OCI-LY7 (cell line): Measurements from ENCODE around the gene COL2A1. TPM values are rescaled to one million over a fixed set of nuclear protein-coding genes. Genes with fewer than 3 reads are reported as not detected.

Experiments
- BruUV-seq: library from RNA; stranded (reverse); fragments of 400-500 nt; replicated peaks from 2 replicates; lab custom pipeline; 2021; lab: Mats Ljungman, UMichigan
- CTCF ChIA-PET: fragments of 300-600 bp; sonication (Branson Sonifier 250); formaldehyde crosslinking; loops from one replicate; lab custom pipeline; 2022; ENCODE audit warnings: antibody characterized with exemption; ENCODE audit not compliant: unreplicated experiment; lab: Charles Lee
- POLR2A ChIA-PET: fragments of 300-600 bp; sonication (Branson Sonifier 250); formaldehyde crosslinking; loops from one replicate; lab custom pipeline; 2022; ENCODE audit warnings: antibody characterized with exemption; lab: Charles Lee
- DNase-seq: peaks from one replicate; pipeline ENCODE4 v3.0.0-alpha.2; 2015; ENCODE audit warnings: low spot score
- H2AFZ ChIP-seq: fragments of 200-600 bp; sonication (generic), shearing (Covaris generic); 2 replicates; pipeline ENCODE4 v1.6.1; 2014; ENCODE audit warnings: mild to moderate bottlenecking, antibody characterized with exemption, low read length, moderate library complexity
- H3K27ac ChIP-seq: fragments of 200-600 bp; sonication (generic); 2 replicates; pipeline ENCODE4 v1.5.1; 2014; ENCODE audit warnings: mixed run types, low read depth, mild to moderate bottlenecking, moderate library complexity, low read length, inconsistent platforms; ENCODE audit not compliant: poor library complexity, severe bottlenecking
- H3K36me3 ChIP-seq: fragments of 200-600 bp; sonication (generic); 2 replicates; pipeline ENCODE4 v1.6.1; 2014; ENCODE audit warnings: mild to moderate bottlenecking, antibody characterized with exemption, low read length, moderate library complexity, mixed read lengths; ENCODE audit not compliant: insufficient read depth
- H3K4me1 ChIP-seq: fragments of 200-600 bp; sonication (generic); 2 replicates; pipeline ENCODE4 v1.5.1; 2014; ENCODE audit warnings: mild to moderate bottlenecking, low read length; ENCODE audit not compliant: insufficient read depth, poor library complexity, severe bottlenecking
- H3K4me2 ChIP-seq: fragments of 200-600 bp; sonication (generic); 2 replicates; pipeline ENCODE4 v1.6.1; 2014; ENCODE audit warnings: mild to moderate bottlenecking, low read length
- H3K4me3 ChIP-seq: fragments of 200-600 bp; sonication (generic); 2 replicates; pipeline ENCODE4 v1.5.1; 2014; ENCODE audit warnings: mild to moderate bottlenecking, low read depth, low read length; ENCODE audit not compliant: poor library complexity, severe bottlenecking
- H3K79me2 ChIP-seq: fragments of 200-600 bp; sonication (generic); 2 replicates; pipeline ENCODE4 v1.6.1; 2016; ENCODE audit warnings: low read depth, mild to moderate bottlenecking, low read length, moderate library complexity, mixed read lengths; ENCODE audit not compliant: insufficient read depth
- H3K9me2 ChIP-seq: fragments of 200-600 bp; sonication (generic); 2 replicates; pipeline ENCODE4 v1.6.1; 2016; ENCODE audit warnings: mild to moderate bottlenecking, low read length, mixed read lengths; ENCODE audit not compliant: insufficient read depth
- H3K9me3 ChIP-seq: fragments of 200-600 bp; sonication (generic); 2 replicates; pipeline ENCODE4 v1.6.1; 2014; ENCODE audit warnings: mild to moderate bottlenecking, mixed run types, low read length, mixed read lengths
- H4K20me1 ChIP-seq: fragments of 200-600 bp; sonication (generic); 2 replicates; pipeline ENCODE4 v1.6.1; 2014; ENCODE audit warnings: mild to moderate bottlenecking, antibody characterized with exemption, low read length, moderate library complexity, mixed read lengths; ENCODE audit not compliant: insufficient read depth
- CTCF ChIP-seq: fragments of 200-600 bp; sonication (generic); conservative IDR thresholded peaks from 2 replicates; pipeline ENCODE4 v1.5.1; 2014; ENCODE audit warnings: mild to moderate bottlenecking, antibody characterized with exemption, low read length, moderate library complexity, mixed read lengths
- EZH2phosphoT487 ChIP-seq: fragments of 200-600 bp; sonication (generic); IDR thresholded peaks from 2 replicates; pipeline ENCODE4 v1.6.1; 2018; ENCODE audit warnings: low read depth, borderline replicate concordance, mild to moderate bottlenecking, mixed run types, antibody characterized with exemption, low read length, moderate library complexity, mixed read lengths
- intact Hi-C: fragments of 100-400 bp; cut with micrococcal nuclease; formaldehyde crosslinking; loops from one replicate; pipeline ENCODE4 v1.10.0; 2022; ENCODE audit not compliant: unreplicated experiment
- total RNA-seq, 2 experiments: library from RNA; depleted of rRNA in 1 of 2; stranded (reverse); fragments of >200 nt in 1 of 2; shearing (Covaris generic) in 1 of 2; gene quantifications; 2 replicates each; pipeline ENCODE4 v1.2.3, GENCODE V29; 2014 to 2022

Gene COL2A1
- total RNA-seq, 2 experiments from 2014 or later = 0.08 TPM; not detected in 1

GRCh38 chr12:47980779-47981495 lies 23.3 kb downstream of the COL2A1 start:
- Histone ChIP-seq H3K9me2 (no peaks in the 10 kb centered on the region), H4K20me1 (no peaks in the 10 kb centered on the region)
- CTCF ChIA-PET = interaction anchor here (0.6 kb wide), 1 partner anchor 16 kb away, joined by 3 read pairs; no protein-coding TSS in a partner anchor

GRCh38 chr12:47980197-47980596 lies 24.1 kb downstream of the COL2A1 start:
- Histone ChIP-seq H3K4me1 (no peaks in the 10 kb centered on the region), H4K20me1 (no peaks in the 10 kb centered on the region), H3K9me2 (no peaks in the 10 kb centered on the region), H3K4me2 (no peak overlapping the region), H2AFZ (no peak overlapping the region), H3K27ac (no peak overlapping the region), H3K9me3 (no peaks in the 10 kb centered on the region), H3K4me3 (no peak overlapping the region), H3K79me2 (no peaks in the 10 kb centered on the region), H3K36me3 (no peaks in the 10 kb centered on the region)
- TF ChIP-seq CTCF (no peak), EZH2phosphoT487 (no peak)
- DNase-seq = no peak
- intact Hi-C loops = no loop called here
- BruUV-seq = no TSS peak
- ChIA-PET CTCF (no interaction called here), POLR2A (interaction anchor here (0.5 kb wide), 1 partner anchor 73 kb away, joined by 3 read pairs; no protein-coding TSS in a partner anchor)

More at GRCh38 chr12:47980779-47981495, 23.3 kb downstream of the COL2A1 start:
- TF ChIP-seq CTCF = no peak
- TF ChIP-seq EZH2phosphoT487 = no peak
- no peaks in the 10 kb centered on the region for H3K36me3 ChIP-seq
- H3K9me3 ChIP-seq = no peaks in the 10 kb centered on the region
- no peak overlapping the region for H3K4me3 ChIP-seq
- H3K27ac ChIP-seq = no peak overlapping the region
- intact Hi-C loops = no loop called here
- no peak for DNase-seq
- H2AFZ ChIP-seq = no peak overlapping the region
- H3K4me2 ChIP-seq = no peak overlapping the region
- no peaks in the 10 kb centered on the region for H3K4me1 ChIP-seq
- POLR2A ChIA-PET = interaction anchor here (0.6 kb wide), 1 partner anchor 112 kb away, joined by 3 read pairs; no protein-coding TSS in a partner anchor
- H3K79me2 ChIP-seq = no peaks in the 10 kb centered on the region
- BruUV-seq = no TSS peak

- no peaks in the 10 kb centered on the region for H3K79me2 ChIP-seq
- H3K4me2 ChIP-seq = no peak overlapping the region
- intact Hi-C loops = no loop called here
- H3K9me2 ChIP-seq = no peaks in the 10 kb centered on the region
- H3K4me3 ChIP-seq = no peak overlapping the region
- DNase-seq = no peak
- no peaks in the 10 kb centered on the region for H3K4me1 ChIP-seq
- CTCF ChIA-PET = no interaction called here
- H3K27ac ChIP-seq = no peak overlapping the region
- no peaks in the 10 kb centered on the region for H4K20me1 ChIP-seq
- POLR2A ChIA-PET = interaction anchor here (0.5 kb wide), 1 partner anchor 73 kb away, joined by 3 read pairs; no protein-coding TSS in a partner anchor
- no peaks in the 10 kb centered on the region for H3K36me3 ChIP-seq
- TF ChIP-seq CTCF = no peak
- no peak for TF ChIP-seq EZH2phosphoT487
- no peaks in the 10 kb centered on the region for H3K9me3 ChIP-seq
- no peak overlapping the region for H2AFZ ChIP-seq
- no TSS peak for BruUV-seq
Measured at GRCh38 chr12:47979686-47980085, 24.6 kb downstream of the COL2A1 start.
